Hematopoietic multipotent progenitor cell treated with erythropoietin and hydrocortisone succinate and interleukin-3 and kit ligand, for 8 days (in vitro differentiated cells): Measurements from ENCODE around the gene SCMH1.
"Not testable (repeated sequence)": the region's sequence is repeated elsewhere in the genome, so short reads cannot be mapped to it uniquely, and the experiment has no call there.

Source experiments
- DNase-seq: peaks from one replicate; pipeline ENCODE4 v3.0.0-alpha.2; 2015

SCMH1 gene

GRCh38 chr1:41241749-41242341 is at the start of gene SCMH1:
TSS of gene SCMH1 (minus strand) at chr1:41242306. CDS start at chr1:41186133, 56,173 bp downstream.
- DNase-seq, result peak; percentile 42

- no peak for DNase-seq
Measured at GRCh38 chr1:41291195-41291594, 49.1 kb upstream of the SCMH1 start.

GRCh38 chr1:41289196-41289595 is 47.1 kb upstream of the SCMH1 start:
- DNase-seq, result no peak

- DNase-seq, result no peak
Measured at GRCh38 chr1:41286992-41287391, 44.9 kb upstream of the SCMH1 start.

- DNase-seq, result no peak
Measured at GRCh38 chr1:41286486-41286885, 44.4 kb upstream of the SCMH1 start.

- DNase-seq, result no peak
Measured at GRCh38 chr1:41285818-41286217, 43.7 kb upstream of the SCMH1 start.

- DNase-seq, result no peak
Measured at GRCh38 chr1:41284121-41284520, 42.0 kb upstream of the SCMH1 start.

- DNase-seq, result peak; percentile 22
Measured at GRCh38 chr1:41282679-41283317, 40.7 kb upstream of the SCMH1 start.

GRCh38 chr1:41281334-41281733 is 39.2 kb upstream of the SCMH1 start:
- DNase-seq, result no peak

GRCh38 chr1:41280202-41281032 is 38.3 kb upstream of the SCMH1 start:
- DNase-seq, result no peak

- no peak for DNase-seq
Measured at GRCh38 chr1:41278076-41278475, 36.0 kb upstream of the SCMH1 start.

- DNase-seq, result no peak
Measured at GRCh38 chr1:41277371-41277975, 35.4 kb upstream of the SCMH1 start.

GRCh38 chr1:41275831-41276230 is 33.7 kb upstream of the SCMH1 start:
- no peak for DNase-seq

GRCh38 chr1:41274752-41275545 is 32.8 kb upstream of the SCMH1 start:
- peak; percentile 13 for DNase-seq

GRCh38 chr1:41272601-41273000 is 30.5 kb upstream of the SCMH1 start:
- no peak for DNase-seq

- peak; percentile 46 for DNase-seq
Measured at GRCh38 chr1:41268154-41268770, 26.2 kb upstream of the SCMH1 start.

- no peak for DNase-seq
Measured at GRCh38 chr1:41261926-41262618, 20.0 kb upstream of the SCMH1 start.

GRCh38 chr1:41260768-41261167 is 18.7 kb upstream of the SCMH1 start:
- no peak for DNase-seq

GRCh38 chr1:41259221-41259620 is 17.1 kb upstream of the SCMH1 start:
- DNase-seq, result no peak

GRCh38 chr1:41255978-41256377 is 13.9 kb upstream of the SCMH1 start:
- DNase-seq, result no peak

GRCh38 chr1:41251120-41251519 is 9.0 kb upstream of the SCMH1 start:
- not testable (repeated sequence) for DNase-seq

- DNase-seq, result no peak
Measured at GRCh38 chr1:41249319-41249718, 7.2 kb upstream of the SCMH1 start.
